Mesenchymal stem cell (in vitro differentiated cells and primary cell): Measurements from ENCODE around the gene EML4.

Source experiments
- DNase-seq: peaks from one replicate; pipeline ENCODE4 v3.0.0-alpha.2; 2013
- H2AFZ ChIP-seq: one replicate; pipeline ENCODE4 v1.6.1; 2013; ENCODE audit warnings: low read depth, mild to moderate bottlenecking, control low read depth, inconsistent platforms, low read length, moderate library complexity
- H2AK5ac ChIP-seq: 2 replicates; pipeline ENCODE4 v1.6.1; 2013; ENCODE audit warnings: low read length, moderate library complexity, mild to moderate bottlenecking, inconsistent platforms; ENCODE audit not compliant: severe bottlenecking
- H2BK120ac ChIP-seq: one replicate; pipeline ENCODE4 v1.6.1; 2013; ENCODE audit warnings: low read depth, mild to moderate bottlenecking, inconsistent platforms, low read length, moderate library complexity
- H2BK12ac ChIP-seq, 2 experiments: one replicate each; pipeline ENCODE4 v1.6.1; 2013; ENCODE audit warnings: inconsistent platforms in 2 of 2, low read length in 2 of 2, mild to moderate bottlenecking in 2 of 2, moderate library complexity in 2 of 2, control low read depth in 1 of 2
- H2BK15ac ChIP-seq: one replicate; pipeline ENCODE4 v1.6.1; 2013; ENCODE audit warnings: mild to moderate bottlenecking, low read depth, inconsistent platforms; ENCODE audit not compliant: poor library complexity, severe bottlenecking
- H2BK5ac ChIP-seq: 2 replicates; pipeline ENCODE4 v1.6.1; 2013; ENCODE audit warnings: low read depth, mild to moderate bottlenecking, low read length, control low read depth, inconsistent platforms; ENCODE audit not compliant: poor library complexity, severe bottlenecking
- H3K14ac ChIP-seq, 2 experiments: one replicate each; pipeline ENCODE4 v1.6.1; 2013; ENCODE audit warnings: inconsistent platforms in 2 of 2, low read length in 2 of 2, control low read depth in 1 of 2, mild to moderate bottlenecking in 1 of 2, moderate library complexity in 1 of 2
- H3K18ac ChIP-seq, 2 experiments: one replicate each; pipeline ENCODE4 v1.6.1; 2013; ENCODE audit warnings: inconsistent platforms in 2 of 2, low read length in 2 of 2, control low read depth in 1 of 2, low read depth in 1 of 2, mild to moderate bottlenecking in 1 of 2
- H3K23ac ChIP-seq, 2 experiments: one replicate each; pipeline ENCODE4 v1.6.1; 2013; ENCODE audit warnings: inconsistent platforms in 2 of 2, low read length in 2 of 2, mild to moderate bottlenecking in 2 of 2, moderate library complexity in 2 of 2, control low read depth in 1 of 2
- H3K27ac ChIP-seq: 2 replicates; pipeline ENCODE4 v1.5.1; 2013; ENCODE audit warnings: mild to moderate bottlenecking, moderate library complexity, low read length, control low read depth, inconsistent platforms; ENCODE audit not compliant: poor library complexity, severe bottlenecking
- H3K27me3 ChIP-seq, 2 experiments: 2 replicates each; pipeline versions ENCODE4 v1.6.1 to v1.7.0; 2013; ENCODE audit warnings: low read length in 2 of 2, mild to moderate bottlenecking in 2 of 2, moderate library complexity in 2 of 2, control low read depth in 1 of 2, inconsistent platforms in 1 of 2; ENCODE audit not compliant: control insufficient read depth in 1 of 2, insufficient read depth in 1 of 2
- H3K36me3 ChIP-seq, 2 experiments: 2 replicates each; pipeline versions ENCODE4 v1.6.1 to v1.7.0; 2013; ENCODE audit warnings: low read length in 2 of 2, control low read depth in 1 of 2, inconsistent platforms in 1 of 2, low read depth in 1 of 2, mild to moderate bottlenecking in 1 of 2; ENCODE audit not compliant: insufficient read depth in 2 of 2, control insufficient read depth in 1 of 2
- H3K4ac ChIP-seq, 2 experiments: one replicate each; pipeline ENCODE4 v1.6.1; 2013; ENCODE audit warnings: inconsistent platforms in 2 of 2, low read length in 2 of 2, mild to moderate bottlenecking in 2 of 2, moderate library complexity in 2 of 2, control low read depth in 1 of 2, low read depth in 1 of 2
- H3K4me1 ChIP-seq: 2 replicates; pipeline ENCODE4 v1.6.1; 2013; ENCODE audit warnings: low read depth, low read length, control low read depth; ENCODE audit not compliant: control insufficient read depth, insufficient read depth
- H3K4me2 ChIP-seq: 2 replicates; pipeline ENCODE4 v1.6.1; 2013; ENCODE audit warnings: low read length, mild to moderate bottlenecking, inconsistent platforms; ENCODE audit not compliant: poor library complexity, severe bottlenecking
- H3K4me3 ChIP-seq, 2 experiments: 2 replicates each; pipeline versions ENCODE4 v1.5.1 to v1.7.0; 2013; ENCODE audit warnings: low read length in 2 of 2, mild to moderate bottlenecking in 2 of 2, control low read depth in 1 of 2, low read depth in 1 of 2; ENCODE audit not compliant: insufficient read depth in 1 of 2
- H3K79me1 ChIP-seq: replicated peaks from 2 replicates; pipeline ENCODE4 v1.6.1; 2013; ENCODE audit warnings: mild to moderate bottlenecking, control low read depth, low read length, inconsistent platforms; ENCODE audit not compliant: poor library complexity, severe bottlenecking
- H3K9ac ChIP-seq: 2 replicates; pipeline ENCODE4 v1.7.0; 2013; ENCODE audit warnings: mild to moderate bottlenecking, low read length, moderate library complexity
- H3K9me3 ChIP-seq: 2 replicates; pipeline ENCODE4 v1.7.0; 2013; ENCODE audit warnings: mild to moderate bottlenecking, low read length; ENCODE audit not compliant: control insufficient read depth
- H4K8ac ChIP-seq: one replicate; pipeline ENCODE4 v1.6.1; 2013; ENCODE audit warnings: inconsistent platforms, mild to moderate bottlenecking, low read length, moderate library complexity
- H4K91ac ChIP-seq: one replicate; pipeline ENCODE4 v1.6.1; 2013; ENCODE audit warnings: mild to moderate bottlenecking, low read length, inconsistent platforms
- WGBS: methylation state at CpG from one replicate; pipeline ENCODE4 v1.1.7; 2013; ENCODE audit warnings: mixed read lengths; 5-methylcytosine and 5-hydroxymethylcytosine counted together

Gene EML4

GRCh38 chr2:42249887-42250286, 80.7 kb downstream of the EML4 start:
- Histone ChIP-seq H3K4me2 (no peak overlapping the region), H2AK5ac (no peak overlapping the region), H3K9me3 (no peaks in the 10 kb centered on the region), H2BK15ac (no peak overlapping the region), H2AFZ (no peak overlapping the region), H3K4me1 (no peaks in the 10 kb centered on the region), H3K79me1 (peaks cover 19% of the 10 kb centered on the region), H3K9ac (no peak overlapping the region), H3K27me3 (no peaks in the 10 kb centered on the region), H4K91ac (no peak overlapping the region), H3K23ac (no peak overlapping the region), H4K8ac (no peak overlapping the region), H3K4me3 (no peak overlapping the region), H2BK12ac (no peak overlapping the region), H2BK120ac (no peak overlapping the region), H3K36me3 (peaks cover 0 to 18% of the 10 kb centered on the region in 2 experiments), H2BK5ac (no peak overlapping the region), H3K14ac (no peak overlapping the region), H3K27ac (no peak overlapping the region), H3K4ac (no peak overlapping the region), H3K18ac (no peak overlapping the region)
- 76% methylated on average over 3 of the region's 3 CpGs for WGBS
- DNase-seq, result no peak

- no peak overlapping the region for H3K4ac ChIP-seq
- H3K27ac ChIP-seq, result no peak overlapping the region
- no peak overlapping the region for H4K8ac ChIP-seq
- no peak for DNase-seq
- H3K9ac ChIP-seq, result no peak overlapping the region
- H2AK5ac ChIP-seq, result no peak overlapping the region
- H3K23ac ChIP-seq, result no peak overlapping the region
- no peak overlapping the region for H2AFZ ChIP-seq
- H2BK120ac ChIP-seq, result no peak overlapping the region
- H3K79me1 ChIP-seq, result peaks cover 21% of the 10 kb centered on the region
- no peak overlapping the region for H3K4me3 ChIP-seq
- no peak overlapping the region for H4K91ac ChIP-seq
- peaks cover 0 to 18% of the 10 kb centered on the region in 2 experiments for H3K36me3 ChIP-seq
- no peak overlapping the region for H3K4me2 ChIP-seq
- no peak overlapping the region for H2BK5ac ChIP-seq
- WGBS, result 100% methylated on average over 2 of the region's 2 CpGs
- no peak overlapping the region for H3K18ac ChIP-seq
- H3K4me1 ChIP-seq, result no peaks in the 10 kb centered on the region
- no peak overlapping the region for H3K14ac ChIP-seq
- no peaks in the 10 kb centered on the region for H3K9me3 ChIP-seq
- H3K27me3 ChIP-seq, result no peaks in the 10 kb centered on the region
- no peak overlapping the region for H2BK12ac ChIP-seq
- H2BK15ac ChIP-seq, result no peak overlapping the region
Measured at GRCh38 chr2:42250925-42251324, 81.8 kb downstream of the EML4 start.

GRCh38 chr2:42252464-42252863, 83.3 kb downstream of the EML4 start:
- Histone ChIP-seq H3K36me3 (peaks cover 1 to 11% of the 10 kb centered on the region in 2 experiments), H3K27me3 (no peaks in the 10 kb centered on the region), H2BK120ac (no peak overlapping the region), H3K79me1 (peaks cover 20% of the 10 kb centered on the region), H3K9ac (no peak overlapping the region), H3K9me3 (no peaks in the 10 kb centered on the region), H3K18ac (no peak overlapping the region), H3K4me3 (no peak overlapping the region), H2BK12ac (no peak overlapping the region), H3K27ac (no peak overlapping the region), H4K91ac (no peak overlapping the region), H3K23ac (no peak overlapping the region), H3K4me1 (no peaks in the 10 kb centered on the region), H2BK15ac (no peak overlapping the region), H2AFZ (no peak overlapping the region), H2AK5ac (no peak overlapping the region), H2BK5ac (no peak overlapping the region), H3K14ac (no peak overlapping the region), H3K4me2 (no peak overlapping the region), H3K4ac (no peak overlapping the region), H4K8ac (no peak overlapping the region)
- WGBS, result 98% methylated on average over 3 of the region's 3 CpGs
- DNase-seq, result no peak

GRCh38 chr2:42254186-42254895, 85.2 kb downstream of the EML4 start:
- H2AFZ ChIP-seq, result no peak overlapping the region
- DNase-seq, result no peak
- no peak overlapping the region for H4K91ac ChIP-seq
- H3K18ac ChIP-seq, result no peak overlapping the region
- H2BK5ac ChIP-seq, result no peak overlapping the region
- no peak overlapping the region for H3K4me2 ChIP-seq
- peaks cover 3 to 14% of the 10 kb centered on the region in 2 experiments for H3K36me3 ChIP-seq
- WGBS, result 97% methylated on average over 5 of the region's 8 CpGs
- H3K79me1 ChIP-seq, result peaks cover 18% of the 10 kb centered on the region
- no peak overlapping the region for H3K14ac ChIP-seq
- H3K9me3 ChIP-seq, result no peaks in the 10 kb centered on the region
- H2BK15ac ChIP-seq, result no peak overlapping the region
- H2AK5ac ChIP-seq, result no peak overlapping the region
- no peak overlapping the region for H2BK12ac ChIP-seq
- no peak overlapping the region for H3K9ac ChIP-seq
- no peak overlapping the region for H4K8ac ChIP-seq
- no peaks in the 10 kb centered on the region for H3K27me3 ChIP-seq
- H2BK120ac ChIP-seq, result no peak overlapping the region
- H3K4me1 ChIP-seq, result no peaks in the 10 kb centered on the region
- H3K4ac ChIP-seq, result no peak overlapping the region
- no peak overlapping the region for H3K4me3 ChIP-seq
- no peak overlapping the region for H3K27ac ChIP-seq
- no peak overlapping the region for H3K23ac ChIP-seq
